ENCODE data around the gene TSSK6. TPM values are rescaled to one million over a fixed set of nuclear protein-coding genes. Genes with fewer than 3 reads are reported as not detected.

The TSSK6 gene
- total RNA-seq, 1 experiment from 2014 or later, result 2.2 TPM

- no peak for DNase-seq (ENCODE audit: extremely low read depth, low read depth)
These were observed 30.4 kb upstream of the TSSK6 start for GRCh38 chr19:19545707-19546106.

GRCh38 chr19:19544954-19545591 is 29.7 kb upstream of the TSSK6 start:
- no peak for DNase-seq (ENCODE audit: extremely low read depth, low read depth)

GRCh38 chr19:19544257-19544953 is 29.1 kb upstream of the TSSK6 start:
- DNase-seq (ENCODE audit: extremely low read depth, low read depth), result no peak

GRCh38 chr19:19543640-19544039 is 28.3 kb upstream of the TSSK6 start:
- no peak for DNase-seq (ENCODE audit: extremely low read depth, low read depth)

- DNase-seq (ENCODE audit: extremely low read depth, low read depth), result no peak
These were observed 27.8 kb upstream of the TSSK6 start for GRCh38 chr19:19543101-19543500.

GRCh38 chr19:19542507-19542906 is 27.2 kb upstream of the TSSK6 start:
- DNase-seq (ENCODE audit: extremely low read depth, low read depth), result no peak

- DNase-seq (ENCODE audit: extremely low read depth, low read depth), result no peak
These were observed 26.3 kb upstream of the TSSK6 start for GRCh38 chr19:19541616-19542015.

- DNase-seq (ENCODE audit: extremely low read depth, low read depth), result peak; percentile 29
These were observed 25.6 kb upstream of the TSSK6 start for GRCh38 chr19:19540715-19541515.

- DNase-seq (ENCODE audit: extremely low read depth, low read depth), result no peak
These were observed 24.8 kb upstream of the TSSK6 start for GRCh38 chr19:19540064-19540714.

GRCh38 chr19:19539698-19540063 is 24.3 kb upstream of the TSSK6 start:
- no peak for DNase-seq (ENCODE audit: extremely low read depth, low read depth)

GRCh38 chr19:19538785-19539166 is 23.4 kb upstream of the TSSK6 start:
- DNase-seq (ENCODE audit: extremely low read depth, low read depth), result no peak

GRCh38 chr19:19538061-19538784 is 22.9 kb upstream of the TSSK6 start, which contains the start of gene CILP2:
CILP2 (plus strand) TSS chr19:19538265; CDS start chr19:19538350, 85 bp downstream.
- DNase-seq (ENCODE audit: extremely low read depth, low read depth), result no peak

GRCh38 chr19:19537075-19538048 is 22.0 kb upstream of the TSSK6 start:
- no peak for DNase-seq (ENCODE audit: extremely low read depth, low read depth)

- no peak for DNase-seq (ENCODE audit: extremely low read depth, low read depth)
These were observed 20.2 kb upstream of the TSSK6 start for GRCh38 chr19:19535311-19536191.

GRCh38 chr19:19534556-19535265 is 19.4 kb upstream of the TSSK6 start:
- DNase-seq (ENCODE audit: extremely low read depth, low read depth), result no peak

- DNase-seq (ENCODE audit: extremely low read depth, low read depth), result no peak
These were observed 18.5 kb upstream of the TSSK6 start for GRCh38 chr19:19533841-19534240.

- no peak for DNase-seq (ENCODE audit: extremely low read depth, low read depth)
These were observed 17.7 kb upstream of the TSSK6 start for GRCh38 chr19:19532806-19533701.

Data from NCI-H460 (cell line).